ENCODE measurements around the gene SPRR2A.

GRCh38 chr1:153072806-153073726 lies 15.8 kb upstream of the SPRR2A start:
- TF ChIP-seq FOXP2 (optimal IDR thresholded peaks at IDR 0.05; ENCODE audit: control extremely low read depth, extremely low read length, insufficient read depth), result no peak
- no peak for TF ChIP-seq EZH2 (IDR thresholded peaks at IDR 0.05)
